BE2C (cell line): ENCODE data around the gene CALHM4. TPM values are rescaled to one million over a fixed set of nuclear protein-coding genes. Genes with fewer than 3 reads are reported as not detected.

ENCODE experiments used
- DNase-seq: peaks from one replicate; pipeline ENCODE4 v3.0.0-alpha.2; 2020
- H3K27me3 ChIP-seq: fragments of 250-450 bp; sonication (Bioruptor Pico); 2 replicates; pipeline ENCODE4 v1.5.1; 2020; ENCODE audit warnings: mild to moderate bottlenecking
- H3K36me3 ChIP-seq: fragments of 250-450 bp; sonication (Bioruptor Pico); 2 replicates; pipeline ENCODE4 v1.5.1; 2020; ENCODE audit warnings: mild to moderate bottlenecking
- H3K4me1 ChIP-seq: fragments of 250-450 bp; sonication (Bioruptor Pico); 2 replicates; pipeline ENCODE4 v1.5.1; 2020
- H3K4me3 ChIP-seq: 2 replicates; pipeline ENCODE4 v1.5.1; 2011; ENCODE audit warnings: low read depth, low read length
- H3K9me3 ChIP-seq: fragments of 250-450 bp; sonication (Bioruptor Pico); 2 replicates; pipeline ENCODE4 v1.5.1; 2020
- CTCF ChIP-seq: IDR thresholded peaks from 2 replicates; pipeline ENCODE4 v1.5.1; 2012; ENCODE audit warnings: mild to moderate bottlenecking, low read depth, low read length
- polyA plus RNA-seq: library from polyadenylated mRNA; unstranded; fragments of >200 nt; gene quantifications from one replicate; pipeline ENCODE4 v1.2.1, GENCODE V29; 2012; ENCODE audit warnings: low read depth, missing spikeins; ENCODE audit not compliant: insufficient read length, insufficient read depth

CALHM4 gene
- not detected for polyA plus RNA-seq

GRCh38 chr6:116553451-116553850 is at the start of gene CALHM4:
TSS of gene CALHM4 (plus strand) at chr6:116553751. CDS start at chr6:116553794, 43 bp downstream.
- Histone ChIP-seq H3K4me1 (no peaks in the 10 kb centered on the region), H3K9me3 (no peaks in the 10 kb centered on the region), H3K36me3 (no peaks in the 10 kb centered on the region), H3K4me3 (no peak within 1 kb of the TSS), H3K27me3 (peaks cover 6% of the 10 kb centered on the region; the same call in 1 of the 2 replicates)
- no peak for DNase-seq
- no peak for TF ChIP-seq CTCF

- no peak for DNase-seq
- H3K27me3 ChIP-seq = no peaks in the 10 kb centered on the region
- no peak overlapping the region for H3K4me3 ChIP-seq
- no peaks in the 10 kb centered on the region for H3K4me1 ChIP-seq
- TF ChIP-seq CTCF = no peak
- no peaks in the 10 kb centered on the region for H3K9me3 ChIP-seq
- no peaks in the 10 kb centered on the region for H3K36me3 ChIP-seq
Measured at GRCh38 chr6:116507324-116507723, 46.2 kb upstream of the CALHM4 start.

- TF ChIP-seq CTCF = no peak
Measured at GRCh38 chr6:116508527-116508926, 45.0 kb upstream of the CALHM4 start.

GRCh38 chr6:116511424-116512110 is 42.0 kb upstream of the CALHM4 start, which contains the start of gene CALHM5:
TSS of gene CALHM5 (plus strand) at chr6:116511639. CDS start at chr6:116511697, 58 bp downstream.
- H3K36me3 ChIP-seq = no peaks in the 10 kb centered on the region
- TF ChIP-seq CTCF = peak; percentile 57
- no peaks in the 10 kb centered on the region for H3K27me3 ChIP-seq
- DNase-seq = peak; percentile 15
- H3K4me1 ChIP-seq = no peaks in the 10 kb centered on the region
- no peaks in the 10 kb centered on the region for H3K9me3 ChIP-seq
- peak within 1 kb of the TSS; percentile 25 for H3K4me3 ChIP-seq

More at GRCh38 chr6:116508527-116508926, 45.0 kb upstream of the CALHM4 start:
- DNase-seq = no peak
- H3K9me3 ChIP-seq = no peaks in the 10 kb centered on the region
- H3K36me3 ChIP-seq = no peaks in the 10 kb centered on the region
- no peak overlapping the region for H3K4me3 ChIP-seq
- H3K27me3 ChIP-seq = no peaks in the 10 kb centered on the region
- H3K4me1 ChIP-seq = no peaks in the 10 kb centered on the region

- peak overlapping the region; percentile 25; the same call in 1 of the 2 replicates for H3K4me3 ChIP-seq
- no peaks in the 10 kb centered on the region for H3K4me1 ChIP-seq
- H3K27me3 ChIP-seq = no peaks in the 10 kb centered on the region
- no peak for TF ChIP-seq CTCF
- no peaks in the 10 kb centered on the region for H3K9me3 ChIP-seq
- H3K36me3 ChIP-seq = no peaks in the 10 kb centered on the region
- no peak for DNase-seq
Measured at GRCh38 chr6:116512111-116512559, 41.4 kb upstream of the CALHM4 start.

- no peak for TF ChIP-seq CTCF
- Histone ChIP-seq H3K9me3 (no peaks in the 10 kb centered on the region), H3K36me3 (no peaks in the 10 kb centered on the region), H3K4me1 (no peaks in the 10 kb centered on the region), H3K4me3 (no peak overlapping the region), H3K27me3 (no peaks in the 10 kb centered on the region)
- DNase-seq = no peak
Measured at GRCh38 chr6:116512734-116513133, 40.8 kb upstream of the CALHM4 start.
